GM18909 (cell line): ENCODE measurements around the gene MOV10.
A peak's percentile ranks its signal among the peaks of the same experiment; 100 is the strongest.

Source experiments
- ATAC-seq: cut with Tn5 transposase; IDR thresholded peaks from one replicate; pipeline ENCODE4 v1.9.1; 2021; ENCODE audit warnings: mild to moderate bottlenecking; ENCODE audit not compliant: unreplicated experiment, poor library complexity

MOV10 gene

DNA sequence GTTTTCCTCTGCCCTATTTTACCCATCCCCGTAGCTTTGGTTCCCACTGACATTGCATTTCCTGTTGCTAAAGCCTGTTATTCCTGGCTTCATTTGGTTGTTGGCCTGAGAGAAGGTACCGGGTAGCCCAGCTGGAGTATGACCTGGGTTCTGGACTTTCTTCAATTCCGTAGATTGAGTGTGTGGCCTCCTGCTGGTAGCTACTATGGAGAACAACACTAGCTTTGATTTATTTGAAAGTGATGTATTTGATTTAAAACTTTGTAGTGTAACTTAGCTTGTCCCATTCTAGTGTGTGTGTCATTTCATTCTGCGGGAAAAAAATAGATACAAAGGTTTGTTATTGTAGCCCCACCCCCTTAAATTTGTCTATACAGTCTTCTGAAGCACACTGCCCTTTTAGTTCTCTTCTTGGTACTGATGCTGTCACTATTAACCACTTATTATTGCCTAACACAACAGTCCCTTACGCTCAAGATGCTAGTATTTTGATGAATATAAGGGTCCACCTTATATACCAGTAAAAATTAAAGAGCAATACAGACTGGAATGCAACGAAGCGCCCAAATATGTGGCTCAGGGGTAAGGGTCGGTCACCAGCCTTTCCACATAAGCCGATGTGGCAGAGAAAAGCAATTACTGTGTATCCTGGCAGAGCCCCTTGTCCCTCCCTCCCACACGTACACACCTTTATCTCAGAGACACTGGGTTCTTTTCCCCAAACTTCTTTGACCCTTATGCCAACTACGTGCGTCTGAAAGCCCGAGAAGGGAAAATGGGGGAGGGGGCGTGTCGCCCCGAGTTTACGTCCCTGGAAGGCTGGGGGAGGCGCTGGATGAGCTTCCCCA, 643 bp upstream of the MOV10 start:
- no peak for ATAC-seq

DNA sequence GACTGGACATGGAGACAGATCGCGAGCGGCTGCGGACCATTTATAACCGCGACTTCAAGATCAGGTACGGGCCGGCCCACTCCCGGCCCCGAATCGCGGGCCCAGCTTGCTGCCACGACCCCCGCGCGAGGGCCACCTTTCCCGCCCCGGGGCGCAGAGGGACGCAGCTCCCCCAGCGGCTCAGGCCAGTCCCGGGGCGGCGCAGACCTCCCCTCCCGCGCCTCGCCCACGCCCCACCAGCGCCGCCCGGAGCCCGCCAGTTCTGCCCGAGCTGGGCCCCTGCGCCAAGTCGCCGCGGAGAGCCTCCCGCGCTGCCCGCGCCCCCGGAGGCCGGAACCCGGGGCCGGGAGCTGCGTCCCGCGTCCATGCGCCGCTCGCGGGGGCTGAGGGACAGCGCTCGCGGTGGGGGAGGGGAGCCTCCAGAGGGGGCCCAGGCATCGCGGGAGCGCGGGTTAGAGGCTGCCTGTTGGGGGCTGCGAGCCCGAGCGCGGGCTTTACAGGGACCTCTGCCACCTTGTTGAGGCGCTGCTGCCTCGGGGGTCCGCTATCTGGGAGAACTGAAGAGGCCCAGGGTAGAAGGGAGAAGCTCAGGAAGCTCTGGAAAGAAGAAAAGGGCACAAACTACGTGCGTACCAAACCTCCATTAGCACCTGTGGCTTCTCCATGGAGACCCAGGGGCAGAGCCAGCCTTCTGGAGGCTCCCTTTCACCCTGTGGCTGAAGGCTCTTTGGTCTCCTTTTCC, 698 bp downstream of the MOV10 start:
- peak; percentile 48 for ATAC-seq

DNA sequence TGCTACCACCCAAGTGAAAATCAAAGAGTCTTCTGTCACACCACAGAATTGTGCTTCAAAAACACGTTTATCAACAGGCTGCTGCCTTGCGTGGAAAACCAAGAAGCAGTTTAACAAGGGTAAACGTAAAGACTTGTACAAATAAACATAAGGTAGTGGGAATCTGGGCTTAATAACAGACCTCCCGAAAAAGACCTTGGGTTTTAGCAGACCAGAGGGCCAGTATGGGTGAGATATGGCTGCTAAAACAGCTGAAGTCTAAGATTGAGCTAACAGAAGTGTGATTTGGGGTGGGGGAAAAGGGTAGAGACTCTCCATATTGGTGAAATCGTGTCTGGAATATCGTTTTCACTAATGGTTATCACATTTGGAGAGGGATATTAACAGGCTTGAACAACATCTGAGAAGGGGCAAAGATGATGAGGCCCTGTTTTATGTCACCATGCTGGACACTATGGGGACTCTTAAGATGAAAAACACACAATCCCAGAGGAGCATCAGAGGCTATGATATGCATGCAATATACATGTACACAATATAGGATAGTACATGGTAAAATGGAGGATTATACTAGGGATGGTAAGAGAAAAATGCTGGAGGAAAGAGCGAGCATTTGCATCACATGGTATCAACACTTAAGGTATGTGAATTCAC, 1.4 kb downstream of the MOV10 start:
- ATAC-seq: no peak

- ATAC-seq: no peak
Observed at GRCh38 chr1:112676543-112676942, 2.1 kb downstream of the MOV10 start.

DNA sequence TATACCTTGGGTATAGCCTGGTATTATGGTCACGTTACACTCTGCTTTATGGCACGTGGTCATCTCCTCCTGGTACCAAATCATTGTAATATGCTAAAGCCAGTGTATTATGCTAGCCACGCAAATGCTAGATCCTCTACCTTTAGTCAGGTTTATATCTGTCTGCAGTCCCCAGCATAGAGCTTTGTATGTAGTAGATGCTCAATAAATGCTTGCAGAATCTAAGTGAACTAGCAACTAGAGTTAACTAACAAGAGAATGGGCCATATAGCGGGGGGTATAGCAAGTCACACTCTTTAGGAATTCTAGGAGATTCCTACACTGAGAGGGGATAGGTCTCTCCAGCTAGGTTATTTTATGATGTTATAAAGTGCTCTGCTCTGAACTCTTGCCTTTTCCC, 3.0 kb downstream of the MOV10 start:
- ATAC-seq: no peak

DNA sequence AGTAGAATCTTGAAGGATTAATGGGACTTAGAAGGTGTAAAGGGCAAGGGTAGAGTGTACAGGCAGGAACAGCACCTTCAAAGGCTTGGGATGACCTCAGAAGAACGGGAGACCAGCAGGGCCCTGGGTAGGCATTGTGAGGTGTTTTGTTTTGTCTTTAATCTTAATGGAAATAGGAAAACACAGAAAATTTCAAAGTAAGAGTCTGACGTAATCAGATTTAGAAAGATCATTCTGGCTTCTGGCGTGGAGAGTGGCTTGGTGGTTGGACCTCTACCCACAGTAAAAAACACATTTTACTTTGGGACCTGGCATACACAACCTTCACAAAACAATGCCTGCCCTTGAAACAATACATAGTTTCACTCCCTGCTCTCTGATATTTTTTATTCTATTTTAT, 4.1 kb downstream of the MOV10 start:
- ATAC-seq: no peak

GRCh38 chr1:112685913-112686312, 11.5 kb downstream of the MOV10 start:
- no peak for ATAC-seq

DNA sequence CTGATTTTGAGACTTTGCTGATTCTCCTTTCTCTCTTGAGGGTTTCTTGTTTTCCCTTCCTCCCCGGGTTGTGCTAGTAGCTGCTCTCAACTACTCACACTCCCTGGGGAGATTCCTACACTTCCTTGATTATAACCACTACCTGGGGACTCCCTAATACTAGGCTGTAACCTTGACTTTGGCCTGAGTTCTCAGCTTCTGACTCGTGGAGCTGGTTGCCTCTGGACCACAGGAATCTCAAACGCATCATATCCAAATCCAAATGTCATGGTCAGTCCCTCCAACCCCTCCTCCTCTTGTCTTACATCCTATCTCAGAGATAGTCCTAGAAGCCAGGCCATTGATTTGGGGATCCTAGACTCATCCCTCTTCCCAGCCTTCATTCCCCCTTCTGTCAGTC, 12.0 kb downstream of the MOV10 start:
- no peak for ATAC-seq

DNA sequence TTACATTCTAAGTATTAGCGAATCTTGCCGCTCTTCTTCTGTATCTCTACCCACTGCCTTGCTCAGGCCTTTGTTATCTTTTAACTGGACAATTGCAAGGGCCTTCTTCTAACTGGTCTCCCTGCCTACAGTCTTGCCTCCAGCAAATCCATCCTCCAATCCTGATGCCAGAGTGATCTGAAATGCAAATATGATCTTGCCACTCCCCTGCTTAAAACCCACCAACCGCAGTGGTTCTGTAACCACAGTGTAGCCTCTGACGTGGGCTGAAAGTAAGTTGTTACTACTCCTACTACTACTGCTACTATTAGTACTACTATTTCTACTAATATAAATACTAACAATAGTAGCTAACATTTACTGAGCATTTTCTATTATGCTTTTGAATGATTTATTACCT, 12.4 kb downstream of the MOV10 start:
- ATAC-seq: no peak

GRCh38 chr1:112687361-112687760, 12.9 kb downstream of the MOV10 start:
- no peak for ATAC-seq

GRCh38 chr1:112687785-112688496, 13.5 kb downstream of the MOV10 start:
- no peak for ATAC-seq

GRCh38 chr1:112688781-112689193, 14.3 kb downstream of the MOV10 start:
- no peak for ATAC-seq

DNA sequence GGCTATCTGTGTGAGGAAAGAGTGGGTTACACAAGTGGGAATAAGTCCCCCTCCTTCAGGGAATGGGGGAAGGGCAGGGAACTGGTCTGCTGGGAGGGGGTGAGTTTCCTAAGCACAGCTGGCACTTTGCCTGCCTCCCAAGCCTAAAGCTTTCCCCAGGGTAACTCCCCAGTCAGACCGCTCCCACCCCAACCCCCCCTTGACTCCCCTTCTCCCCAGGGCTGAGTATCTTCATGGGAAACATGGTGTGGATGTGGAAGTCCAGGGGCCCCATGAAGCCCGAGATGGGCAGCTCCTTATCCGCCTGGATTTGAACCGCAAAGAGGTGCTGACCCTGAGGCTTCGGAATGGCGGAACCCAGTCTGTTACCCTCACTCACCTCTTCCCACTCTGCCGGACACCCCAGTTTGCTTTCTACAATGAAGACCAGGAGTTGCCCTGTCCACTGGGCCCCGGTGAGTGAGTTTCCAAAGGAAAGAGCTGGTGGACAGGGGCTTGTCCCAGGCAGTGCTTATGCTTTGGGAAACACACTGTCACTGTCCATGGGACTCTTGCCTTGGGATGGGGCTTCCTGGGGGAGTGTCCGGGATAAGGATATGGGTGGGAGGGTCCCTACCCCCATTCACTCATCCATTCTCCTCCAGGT, 14.9 kb downstream of the MOV10 start:
- no peak for ATAC-seq

DNA sequence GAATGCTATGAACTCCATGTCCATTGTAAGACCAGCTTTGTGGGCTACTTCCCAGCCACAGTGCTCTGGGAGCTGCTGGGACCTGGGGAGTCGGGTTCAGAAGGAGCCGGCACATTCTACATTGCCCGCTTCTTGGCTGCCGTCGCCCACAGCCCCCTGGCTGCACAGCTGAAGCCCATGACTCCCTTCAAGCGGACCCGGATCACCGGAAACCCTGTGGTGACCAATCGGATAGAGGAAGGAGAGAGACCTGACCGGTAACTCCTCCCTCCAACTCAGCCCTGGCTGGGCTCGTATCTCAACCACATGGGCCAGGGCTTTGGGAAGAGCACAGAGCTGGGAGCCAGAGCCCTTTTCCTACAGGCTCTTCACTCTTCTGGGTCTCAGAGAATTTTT, 15.4 kb downstream of the MOV10 start:
- ATAC-seq: no peak

- no peak for ATAC-seq
Observed at GRCh38 chr1:112692681-112693080, 18.2 kb downstream of the MOV10 start.

DNA sequence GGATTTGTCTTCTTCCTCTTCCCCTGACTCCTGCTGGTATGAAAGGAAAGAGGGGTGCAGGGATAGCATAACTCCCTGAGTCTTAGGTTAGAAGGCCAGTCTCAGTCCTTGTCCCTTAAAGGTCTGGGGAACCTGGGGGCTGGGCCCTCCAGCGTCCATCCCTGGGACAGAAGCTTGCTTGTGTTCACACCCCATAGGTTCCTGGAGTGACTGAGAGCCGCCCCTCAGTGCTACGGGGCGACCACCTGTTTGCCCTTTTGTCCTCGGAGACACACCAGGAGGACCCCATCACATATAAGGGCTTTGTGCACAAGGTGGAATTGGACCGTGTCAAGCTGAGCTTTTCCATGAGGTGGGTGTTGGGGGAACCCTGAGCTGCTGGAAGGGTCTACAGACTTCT, 19.4 kb downstream of the MOV10 start:
- no peak for ATAC-seq

DNA sequence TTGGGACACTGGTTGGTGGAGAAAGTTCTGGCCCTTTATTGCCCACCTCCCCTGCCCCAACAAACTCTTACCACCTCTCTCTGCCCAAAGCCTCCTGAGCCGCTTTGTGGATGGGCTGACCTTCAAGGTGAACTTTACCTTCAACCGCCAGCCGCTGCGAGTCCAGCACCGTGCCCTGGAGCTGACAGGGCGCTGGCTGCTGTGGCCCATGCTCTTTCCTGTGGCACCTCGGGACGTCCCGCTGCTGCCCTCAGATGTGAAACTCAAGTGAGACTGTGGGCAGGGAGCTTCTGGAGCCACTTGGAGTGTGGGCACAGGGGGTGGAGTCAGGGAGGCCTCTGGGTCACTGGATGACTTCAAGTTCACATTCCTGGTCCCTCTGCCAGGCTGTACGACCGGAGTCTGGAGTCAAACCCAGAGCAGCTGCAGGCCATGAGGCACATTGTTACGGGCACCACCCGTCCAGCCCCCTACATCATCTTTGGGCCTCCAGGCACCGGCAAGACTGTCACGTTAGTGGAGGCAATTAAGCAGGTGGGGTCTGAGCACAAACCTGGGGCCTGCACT, 20.0 kb downstream of the MOV10 start:
- no peak for ATAC-seq

DNA sequence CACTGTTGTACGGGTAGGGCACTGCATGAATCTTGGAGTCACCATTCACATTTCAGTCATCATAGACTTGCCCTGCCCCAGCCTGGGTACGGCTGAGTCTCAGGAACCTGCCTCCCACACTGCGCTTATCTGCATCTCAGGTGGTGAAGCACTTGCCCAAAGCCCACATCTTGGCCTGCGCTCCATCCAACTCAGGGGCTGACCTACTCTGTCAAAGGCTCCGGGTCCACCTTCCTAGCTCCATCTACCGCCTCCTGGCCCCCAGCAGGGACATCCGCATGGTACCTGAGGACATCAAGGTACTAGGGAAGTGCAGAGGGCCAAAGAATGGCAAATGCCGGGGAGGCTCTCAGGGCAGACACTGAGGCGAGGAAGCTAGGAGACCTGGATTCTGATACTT, 20.8 kb downstream of the MOV10 start:
- ATAC-seq: no peak

- no peak for ATAC-seq
Observed at GRCh38 chr1:112696578-112697314, 22.3 kb downstream of the MOV10 start.
